HG02571 (cell line): Measurements from ENCODE around the gene PA2G4.
A peak's percentile ranks its signal among the peaks of the same experiment; 100 is the strongest.
"Not testable (repeated sequence)": the region's sequence is repeated elsewhere in the genome, so short reads cannot be mapped to it uniquely, and the experiment has no call there.

Source experiments
- ATAC-seq: cut with Tn5 transposase; IDR thresholded peaks from one replicate; pipeline ENCODE4 v1.9.1; 2021; ENCODE audit warnings: mild to moderate bottlenecking, moderate library complexity; ENCODE audit not compliant: unreplicated experiment

Gene PA2G4

DNA sequence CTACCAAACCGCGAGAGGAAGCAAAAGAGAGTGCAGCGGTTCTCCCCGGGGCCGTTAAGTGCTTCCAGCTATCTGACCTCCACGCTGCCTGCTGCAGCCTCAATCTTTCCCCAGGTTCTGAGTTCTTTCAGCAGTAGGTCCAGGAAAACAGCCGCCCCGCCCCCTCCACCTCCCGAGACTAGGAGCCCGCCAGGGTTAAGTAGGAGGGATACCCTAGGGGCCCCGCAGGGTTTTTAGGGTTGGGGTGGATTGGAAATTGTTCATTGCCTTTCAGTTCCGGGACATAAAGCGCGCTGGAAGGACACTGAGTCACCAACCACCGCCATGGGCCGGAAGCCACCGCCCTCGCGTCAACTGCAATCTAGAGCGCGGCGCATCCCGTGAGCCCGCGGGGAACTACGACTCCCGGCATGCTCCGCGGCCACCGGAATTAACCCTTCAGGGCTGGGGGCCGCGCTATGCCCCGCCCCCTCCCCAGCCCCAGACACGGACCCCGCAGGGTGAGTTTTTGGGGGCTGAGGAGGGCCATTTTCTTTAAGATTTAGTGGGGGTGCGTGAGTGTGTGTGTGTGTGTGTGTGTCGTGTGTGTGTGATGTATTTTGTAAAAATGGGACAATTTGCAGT lies 47.9 kb downstream of the PA2G4 start, which contains the start of gene MYL6B:
TSS of gene MYL6B (plus strand) at position 456 of the 624 bp plus-strand sequence. CDS start 1,332 bp downstream, outside the sequence.
- peak; percentile 83 for ATAC-seq

DNA sequence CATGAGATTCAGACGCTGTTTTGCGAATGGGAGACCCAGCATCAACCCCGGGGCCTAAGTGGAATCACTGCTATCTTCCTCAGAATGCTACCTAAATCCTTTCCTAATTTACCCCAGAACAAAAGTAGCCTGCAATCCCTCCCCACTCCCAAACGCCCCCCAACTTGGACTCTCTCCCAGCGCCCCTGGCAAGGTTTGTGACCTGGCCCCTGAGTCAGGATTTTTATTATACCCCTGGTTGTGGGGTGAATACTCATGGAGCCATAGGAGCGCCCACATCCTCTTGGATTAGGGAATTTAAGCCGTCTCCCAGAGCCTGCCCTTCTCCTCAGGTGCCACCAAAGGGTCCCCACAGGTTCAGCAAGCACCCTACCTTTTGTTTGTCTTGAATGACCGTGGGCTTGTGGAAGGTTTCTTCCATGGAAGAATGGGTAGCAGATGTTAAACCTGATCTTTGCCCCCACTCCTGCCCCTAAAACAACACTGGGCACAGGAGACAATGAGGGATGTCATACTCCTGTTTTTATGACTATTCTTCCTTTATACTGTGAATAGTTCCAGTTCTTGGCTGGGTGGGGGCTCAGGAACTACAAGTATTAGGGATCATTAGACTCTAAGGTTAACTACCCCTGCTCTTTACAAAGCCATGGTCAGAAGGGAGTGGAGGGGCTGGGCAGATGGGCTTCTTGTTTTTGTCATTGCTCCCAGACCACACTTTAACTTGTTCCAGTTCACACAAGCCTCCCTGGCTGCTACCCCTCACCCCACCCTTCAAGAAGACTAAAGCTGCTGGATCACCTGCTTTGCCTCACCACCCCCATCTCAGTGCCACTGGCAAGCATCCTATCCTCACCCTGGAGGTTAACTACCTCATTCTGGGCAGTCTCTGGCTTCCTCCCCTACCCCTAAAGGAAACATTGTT lies 48.7 kb downstream of the PA2G4 start:
- ATAC-seq = no peak

DNA sequence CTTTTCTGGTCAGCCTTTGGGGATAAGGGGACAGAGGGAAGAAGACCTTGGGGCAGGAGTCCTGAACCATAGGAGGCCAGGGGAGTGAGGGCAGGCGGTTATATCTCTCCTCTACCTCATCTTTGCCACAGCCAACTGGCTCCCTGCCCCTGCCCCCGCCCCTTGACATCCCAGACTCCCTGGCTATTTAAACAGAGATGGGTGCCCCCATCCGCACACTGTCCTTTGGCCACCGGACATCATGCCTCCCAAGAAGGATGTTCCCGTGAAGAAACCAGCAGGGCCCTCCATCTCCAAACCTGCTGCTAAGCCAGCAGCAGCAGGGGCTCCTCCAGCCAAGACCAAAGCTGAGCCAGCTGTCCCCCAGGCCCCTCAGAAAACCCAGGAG lies 49.3 kb downstream of the PA2G4 start:
- ATAC-seq = no peak

DNA sequence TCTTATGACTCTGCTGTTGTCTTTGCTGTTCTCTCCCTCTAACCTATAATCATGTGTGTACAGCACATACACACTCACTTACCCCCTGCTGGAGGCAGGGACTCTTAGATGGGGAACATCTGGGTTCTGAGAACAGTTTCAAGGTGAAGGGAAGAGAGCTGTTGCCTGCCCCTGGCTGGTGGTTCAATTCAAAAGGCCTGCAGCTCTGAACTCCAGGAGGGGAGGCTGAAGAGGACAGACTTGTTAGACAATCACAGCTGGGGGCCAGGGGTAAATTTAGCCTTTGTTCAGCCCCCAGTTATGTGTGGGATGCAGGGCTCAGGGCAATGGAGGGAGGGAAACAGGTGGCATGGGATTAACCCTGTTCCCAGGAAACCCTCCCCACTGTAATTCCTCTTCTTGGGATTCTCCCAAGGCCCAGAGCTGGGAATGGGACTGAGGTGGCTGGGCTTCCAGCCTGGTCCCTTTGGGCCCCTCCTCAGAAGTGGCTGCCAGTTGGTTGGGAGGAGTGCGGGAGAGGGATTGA lies 50.0 kb downstream of the PA2G4 start:
- ATAC-seq = no peak

DNA sequence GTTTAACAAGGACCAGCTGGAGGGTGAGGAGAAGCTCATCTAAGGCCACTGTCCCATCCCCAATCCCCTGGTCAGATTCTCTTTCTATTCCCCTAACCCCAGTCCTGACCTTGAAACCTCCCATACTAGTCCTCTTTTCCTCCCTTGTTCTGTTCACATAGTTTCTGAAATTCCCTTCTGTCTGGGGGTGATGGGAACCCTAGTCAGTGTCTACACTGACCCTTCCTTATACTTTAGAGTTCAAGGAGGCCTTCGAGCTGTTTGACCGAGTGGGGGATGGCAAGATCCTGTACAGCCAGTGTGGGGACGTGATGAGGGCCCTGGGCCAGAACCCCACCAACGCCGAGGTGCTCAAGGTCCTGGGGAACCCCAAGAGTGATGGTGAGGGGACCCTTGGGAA lies 50.5 kb downstream of the PA2G4 start:
- no peak for ATAC-seq

DNA sequence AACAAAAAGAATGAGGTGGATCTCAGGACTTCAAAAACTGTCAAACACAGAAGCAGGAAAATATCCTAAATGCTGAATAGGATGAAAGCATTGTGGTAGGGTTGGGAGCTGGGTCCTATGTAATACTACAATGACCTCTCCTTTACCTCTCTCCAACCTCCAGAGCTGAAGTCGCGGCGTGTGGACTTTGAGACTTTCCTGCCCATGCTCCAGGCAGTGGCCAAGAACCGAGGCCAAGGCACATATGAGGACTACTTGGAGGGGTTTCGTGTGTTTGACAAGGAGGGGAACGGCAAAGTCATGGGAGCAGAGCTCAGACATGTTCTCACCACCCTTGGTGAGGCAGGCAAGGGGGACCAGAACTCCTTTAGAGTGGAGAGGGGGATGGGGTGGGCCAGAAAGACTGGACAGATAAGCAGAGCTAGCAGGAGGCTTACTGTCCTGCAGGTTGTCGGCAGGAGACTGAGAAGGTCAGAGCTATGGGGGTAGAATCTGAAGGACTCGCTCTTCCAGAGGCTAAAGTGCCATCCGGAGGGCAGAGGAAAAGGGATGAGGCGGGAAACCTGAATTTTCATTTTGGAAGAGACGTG lies 51.0 kb downstream of the PA2G4 start:
- ATAC-seq = no peak

DNA sequence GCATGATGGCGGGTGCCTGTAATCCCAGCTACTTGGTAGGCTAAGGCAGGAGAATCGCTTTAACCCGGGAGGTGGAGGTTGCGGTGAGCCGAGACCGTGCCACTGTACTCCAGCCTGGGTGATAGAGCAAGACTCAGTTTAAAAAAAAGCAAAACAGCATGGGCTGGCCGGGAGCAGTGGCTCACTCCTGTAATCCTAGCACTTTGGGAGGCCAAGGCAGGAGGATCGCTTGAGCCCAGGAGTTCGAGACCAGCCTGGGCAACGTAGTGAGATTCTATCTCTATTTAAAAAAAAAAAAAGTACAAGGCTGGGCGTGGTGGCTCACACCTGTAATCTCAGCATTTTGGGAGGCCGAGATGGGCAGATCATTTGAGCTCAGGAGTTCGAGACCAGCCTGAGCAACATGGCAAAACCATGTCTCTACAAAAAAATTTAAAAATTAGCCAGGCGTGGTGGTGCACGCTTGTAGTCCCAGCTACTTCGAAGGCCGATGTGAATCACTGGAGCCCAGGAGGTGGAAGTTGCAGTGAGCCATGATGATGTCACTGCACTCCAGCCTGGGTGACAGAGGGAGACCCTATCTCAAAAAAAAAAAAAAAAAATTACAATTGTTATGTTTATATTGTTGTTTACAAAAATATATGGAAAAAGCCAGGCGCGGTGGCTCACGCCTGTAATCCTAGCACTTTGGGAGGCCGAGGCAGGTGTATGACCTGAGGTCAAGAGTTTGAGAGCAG lies 52.3 kb downstream of the PA2G4 start:
- ATAC-seq = not testable (repeated sequence)

DNA sequence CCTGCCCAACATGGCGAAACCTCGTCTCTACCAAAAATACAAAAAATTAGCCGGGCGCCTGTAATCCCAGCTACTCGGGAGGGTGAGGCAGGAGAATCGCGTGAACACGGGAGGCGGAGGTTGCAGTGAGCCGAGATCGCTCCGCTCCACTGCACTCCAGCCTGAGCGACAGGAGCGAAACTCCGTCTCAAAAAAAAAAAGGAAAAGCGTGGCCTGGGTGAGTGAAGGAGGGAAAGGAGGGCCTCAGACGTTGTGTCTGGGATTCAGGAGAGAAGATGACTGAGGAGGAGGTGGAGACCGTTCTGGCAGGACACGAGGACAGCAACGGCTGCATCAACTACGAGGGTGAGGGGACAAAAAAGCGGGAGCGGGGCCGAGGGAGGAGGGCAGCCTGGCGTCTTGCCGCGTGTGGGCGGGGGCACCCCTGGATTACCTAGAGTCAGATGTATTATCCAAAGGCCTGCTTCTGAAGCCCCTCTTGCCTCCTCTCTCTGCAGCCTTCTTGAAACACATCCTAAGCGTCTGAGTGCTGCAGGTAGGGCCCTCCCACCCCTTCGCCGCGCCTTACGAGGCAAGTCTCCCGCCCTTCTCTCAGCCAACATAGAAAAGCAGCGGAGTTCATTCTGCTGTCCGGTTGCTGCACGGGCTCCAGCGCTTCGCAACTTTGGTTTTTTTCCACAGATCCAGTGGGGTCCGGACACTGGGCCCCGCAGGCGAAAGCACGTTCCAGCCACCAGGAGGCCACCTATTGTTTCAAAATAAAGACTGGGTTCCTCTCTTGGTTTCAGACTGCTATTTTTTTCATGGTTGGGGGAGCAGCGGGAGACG lies 53.1 kb downstream of the PA2G4 start:
- peak; percentile 15 for ATAC-seq

DNA sequence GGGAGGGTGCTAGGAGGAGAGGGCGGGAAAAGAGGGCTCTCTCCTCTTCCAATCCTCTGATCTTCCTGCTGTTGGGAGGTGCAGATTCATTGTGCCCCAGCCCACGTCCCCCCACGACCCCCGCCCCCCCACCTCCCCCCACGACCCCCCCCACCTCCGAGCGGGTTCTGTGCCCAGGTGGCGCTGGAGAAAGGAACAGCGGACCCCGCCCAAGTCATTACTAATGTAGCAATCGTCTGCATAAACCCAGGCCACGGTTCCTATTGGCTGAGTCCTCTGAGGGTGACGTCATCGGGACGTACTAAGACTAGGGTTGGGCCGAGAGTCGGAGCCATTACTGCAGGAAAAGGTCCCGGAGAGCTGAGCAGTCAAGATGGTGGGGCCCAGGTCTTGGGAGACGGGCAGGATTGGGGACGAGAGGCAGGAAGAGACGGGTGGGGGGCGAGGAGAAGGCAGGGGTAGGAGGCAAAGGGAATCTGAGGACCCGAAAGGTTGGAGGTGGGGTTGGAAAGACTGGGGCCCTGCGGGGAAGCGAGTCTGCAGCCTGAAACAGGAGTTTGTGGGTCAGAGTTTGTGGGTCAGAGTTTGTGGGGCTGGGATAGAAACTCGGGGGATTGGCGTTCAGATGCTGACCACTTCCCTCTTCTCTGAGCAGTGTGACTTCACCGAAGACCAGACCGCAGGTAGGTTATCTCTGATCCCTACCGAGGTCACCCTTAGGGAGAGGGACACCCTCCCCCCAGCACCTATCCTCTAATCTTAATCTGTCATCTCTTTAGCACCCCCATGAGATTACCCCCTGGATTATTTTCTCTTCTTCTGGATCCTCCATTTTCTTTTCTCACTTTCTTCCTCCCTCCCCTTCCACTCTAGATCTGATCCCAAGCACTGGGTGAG lies 53.9 kb downstream of the PA2G4 start, which contains the start of gene MYL6:
TSS of gene MYL6 (plus strand) at position 331 of the 897 bp plus-strand sequence. CDS start at position 374, 43 bp downstream.
- ATAC-seq = peak; percentile 87

DNA sequence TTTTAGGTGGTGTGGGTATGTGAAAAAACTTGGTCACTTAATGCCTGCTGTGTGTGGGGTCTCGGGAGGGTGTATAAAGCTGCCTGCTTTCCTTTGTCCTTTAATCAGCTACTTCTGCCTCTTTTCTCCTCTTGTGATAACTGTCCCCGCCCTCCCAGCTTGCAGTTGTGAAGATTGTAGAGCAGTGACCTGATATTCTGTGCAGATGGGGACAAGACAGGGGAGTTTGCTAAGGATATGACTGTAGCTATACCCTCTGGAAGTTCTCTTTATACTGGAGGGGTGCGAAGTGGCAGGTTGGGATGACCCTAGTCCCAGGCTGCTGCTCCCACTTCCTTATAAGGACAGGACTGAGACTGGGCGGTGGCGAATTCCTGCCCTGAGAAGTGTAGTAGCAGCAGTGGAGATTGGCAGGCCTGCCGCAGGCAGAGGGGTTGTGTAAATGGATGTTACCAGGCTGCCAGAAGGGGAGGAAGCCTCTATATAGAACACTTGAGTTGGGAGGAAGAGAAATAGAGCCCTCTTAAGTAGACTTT lies 54.6 kb downstream of the PA2G4 start:
- ATAC-seq = no peak

DNA sequence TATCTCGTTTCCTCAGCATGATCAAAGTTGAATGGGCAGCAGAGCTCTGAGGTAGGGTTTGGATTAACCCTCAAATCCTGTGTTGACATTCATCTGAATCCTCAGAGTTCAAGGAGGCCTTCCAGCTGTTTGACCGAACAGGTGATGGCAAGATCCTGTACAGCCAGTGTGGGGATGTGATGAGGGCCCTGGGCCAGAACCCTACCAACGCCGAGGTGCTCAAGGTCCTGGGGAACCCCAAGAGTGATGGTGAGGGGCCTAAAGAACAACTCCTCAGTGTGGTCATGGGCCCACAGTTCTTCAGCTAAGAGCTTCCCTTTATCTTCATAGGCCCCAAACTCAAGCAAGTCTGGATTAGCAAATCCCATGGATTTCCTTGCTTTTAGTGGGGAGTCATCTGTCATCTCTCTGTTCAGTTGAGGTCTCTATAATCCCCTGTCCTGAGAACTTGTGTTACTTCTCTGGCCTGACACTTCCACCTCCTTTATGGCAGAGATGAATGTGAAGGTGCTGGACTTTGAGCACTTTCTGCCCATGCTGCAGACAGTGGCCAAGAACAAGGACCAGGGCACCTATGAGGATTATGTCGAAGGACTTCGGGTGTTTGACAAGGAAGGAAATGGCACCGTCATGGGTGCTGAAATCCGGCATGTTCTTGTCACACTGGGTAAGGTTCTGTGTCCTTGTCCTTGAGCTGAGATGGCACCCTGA lies 55.3 kb downstream of the PA2G4 start:
- no peak for ATAC-seq

DNA sequence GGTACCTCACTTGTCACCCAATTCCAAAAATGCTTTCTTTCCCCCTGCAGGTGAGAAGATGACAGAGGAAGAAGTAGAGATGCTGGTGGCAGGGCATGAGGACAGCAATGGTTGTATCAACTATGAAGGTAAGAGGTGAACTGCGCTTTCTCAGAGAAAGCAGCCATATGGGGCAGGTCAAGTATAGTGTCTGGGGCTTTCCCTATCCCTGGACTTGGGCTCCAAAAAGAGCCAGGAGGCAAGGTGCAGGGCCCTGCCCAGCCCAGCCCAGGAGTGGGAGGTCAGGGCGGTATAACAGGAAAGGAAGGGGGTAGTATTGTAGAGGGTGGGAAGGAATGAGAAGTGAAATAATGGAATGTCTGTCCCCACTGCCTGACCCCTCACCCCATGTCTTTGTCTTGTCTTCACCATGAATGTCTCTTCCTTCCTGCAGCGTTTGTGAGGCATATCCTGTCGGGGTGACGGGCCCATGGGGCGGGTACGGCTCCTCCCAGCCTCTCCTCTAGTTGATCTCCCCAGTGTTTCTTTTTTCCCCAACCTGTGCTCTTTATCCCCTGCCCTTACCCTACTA lies 55.9 kb downstream of the PA2G4 start:
- no peak for ATAC-seq

DNA sequence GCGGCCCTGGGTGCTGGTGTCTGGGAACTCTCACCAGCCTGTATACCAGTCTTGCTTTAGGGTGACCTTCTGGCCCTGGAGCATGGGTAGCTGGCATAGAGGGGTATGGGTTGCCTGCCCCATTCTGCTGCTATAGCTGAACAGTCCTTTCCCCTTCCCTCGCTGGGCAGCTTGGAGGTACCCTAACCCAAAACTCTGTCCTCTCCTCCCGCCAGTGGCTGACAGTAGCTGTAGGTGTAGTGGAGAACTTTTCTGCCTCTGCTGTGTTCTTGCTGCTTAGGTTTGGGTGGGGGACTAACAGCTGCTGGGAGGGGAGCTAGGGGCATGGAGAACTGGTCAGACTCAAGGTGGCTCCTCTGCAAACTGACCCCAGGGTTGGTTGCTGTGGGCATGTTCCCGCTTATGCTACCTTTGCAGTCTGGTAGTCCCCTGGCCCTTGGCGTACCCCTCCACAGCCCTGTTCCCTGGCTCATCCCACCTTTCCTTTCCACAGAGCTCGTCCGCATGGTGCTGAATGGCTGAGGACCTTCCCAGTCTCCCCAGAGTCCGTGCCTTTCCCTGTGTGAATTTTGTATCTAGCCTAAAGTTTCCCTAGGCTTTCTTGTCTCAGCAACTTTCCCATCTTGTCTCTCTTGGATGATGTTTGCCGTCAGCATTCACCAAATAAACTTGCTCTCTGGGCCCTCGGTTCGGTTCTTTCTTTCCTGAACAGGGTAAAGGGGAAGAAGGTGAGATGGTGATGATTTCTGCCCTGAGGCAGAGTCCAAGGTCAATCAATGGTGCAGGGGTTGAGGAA lies 56.7 kb downstream of the PA2G4 start:
- no peak for ATAC-seq

DNA sequence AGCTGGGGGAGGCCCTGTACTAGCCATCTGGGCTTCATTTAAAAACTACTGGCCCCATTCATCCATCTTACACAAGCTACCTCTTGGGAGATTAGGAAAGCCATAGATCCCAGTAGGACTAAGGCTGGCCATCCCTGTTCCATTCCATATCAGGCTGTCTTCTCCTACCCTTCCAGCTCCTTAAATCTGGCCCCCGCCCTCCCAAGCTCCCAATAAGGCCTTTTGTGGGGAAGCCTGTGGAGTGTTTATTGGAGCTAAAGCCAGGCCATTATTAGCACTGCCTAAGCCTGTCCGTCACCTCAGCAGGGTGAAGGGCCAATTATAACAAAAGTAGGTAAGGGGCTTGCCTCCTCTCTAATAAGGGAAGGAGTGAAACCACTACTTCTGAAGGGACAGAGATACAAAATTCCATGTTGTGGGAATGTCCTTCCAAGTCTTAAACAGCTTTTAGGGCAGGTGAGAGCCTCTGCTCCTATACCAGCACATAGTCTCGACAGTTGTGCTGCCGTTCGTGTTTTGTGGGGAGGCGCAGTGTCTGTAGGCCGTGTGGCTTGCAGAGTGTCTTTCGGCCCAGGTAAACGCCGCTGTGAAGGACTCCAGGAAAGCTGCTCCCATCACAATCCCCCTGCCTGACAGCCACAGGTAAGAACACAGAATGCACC lies 57.5 kb downstream of the PA2G4 start:
- no peak for ATAC-seq

DNA sequence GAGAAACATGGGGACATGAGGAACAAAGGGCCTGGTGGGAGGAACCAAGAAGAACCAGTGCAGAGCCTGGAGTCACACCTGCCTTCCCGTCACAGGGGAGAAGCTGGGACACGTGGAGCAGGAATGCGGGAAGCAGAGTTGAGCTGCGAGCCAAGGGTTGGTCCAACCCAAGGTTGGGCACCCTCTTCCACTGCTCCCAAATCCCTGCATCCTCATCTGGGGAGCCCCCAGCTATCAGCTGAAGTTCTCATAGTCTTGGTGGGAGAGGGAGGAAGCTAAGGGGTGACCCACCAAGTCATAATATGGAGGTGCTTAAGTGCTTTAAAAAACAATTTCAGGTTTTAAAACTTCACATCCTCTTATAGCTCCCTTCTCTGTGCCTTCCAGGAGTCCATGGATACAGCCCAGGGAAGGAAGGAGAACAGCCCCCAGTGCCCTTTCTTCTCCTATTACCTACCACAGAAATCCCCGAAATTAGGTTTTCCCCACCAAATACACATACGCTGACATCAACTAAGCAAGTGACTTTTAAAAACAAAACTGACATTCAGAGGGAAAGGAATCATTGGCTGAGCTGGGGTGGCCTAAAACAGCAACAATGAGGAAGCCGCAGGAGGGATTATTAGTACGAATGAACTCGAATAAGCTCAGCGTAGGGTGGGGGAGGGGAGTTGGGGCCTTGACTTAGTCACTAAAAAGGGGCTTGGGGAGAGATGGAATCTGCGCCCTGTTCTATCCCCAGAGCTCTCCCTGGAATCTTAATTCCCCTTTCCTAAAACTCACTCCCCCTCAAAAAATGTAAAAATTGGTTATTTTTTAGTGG lies 58.3 kb downstream of the PA2G4 start:
- ATAC-seq = no peak
